HG02759 (cell line): ENCODE data around the gene NUMB.

Source experiments
- ATAC-seq: cut with Tn5 transposase; IDR thresholded peaks from one replicate; pipeline ENCODE4 v1.9.1; 2021; ENCODE audit warnings: mild to moderate bottlenecking, moderate library complexity; ENCODE audit not compliant: unreplicated experiment

The NUMB gene

GRCh38 chr14:73465823-73466532, 7.6 kb upstream of the NUMB start:
- no peak for ATAC-seq

GRCh38 chr14:73463411-73463810, 5.1 kb upstream of the NUMB start:
- ATAC-seq = no peak

- no peak for ATAC-seq
Measured at GRCh38 chr14:73462815-73463214, 4.5 kb upstream of the NUMB start.

GRCh38 chr14:73462048-73462715, 3.8 kb upstream of the NUMB start:
- no peak for ATAC-seq

GRCh38 chr14:73461478-73462047, 3.2 kb upstream of the NUMB start:
- ATAC-seq = no peak

GRCh38 chr14:73460691-73461127, 2.4 kb upstream of the NUMB start:
- ATAC-seq = no peak

- no peak for ATAC-seq
Measured at GRCh38 chr14:73459959-73460358, 1.6 kb upstream of the NUMB start.

- peak; percentile 1 for ATAC-seq
Measured at GRCh38 chr14:73457924-73458182, 493 bp downstream of the NUMB start.

- ATAC-seq = no peak
Measured at GRCh38 chr14:73457041-73457923, 1.1 kb downstream of the NUMB start.

GRCh38 chr14:73455294-73455693, 3.1 kb downstream of the NUMB start:
- no peak for ATAC-seq

- ATAC-seq = no peak
Measured at GRCh38 chr14:73452341-73453186, 5.8 kb downstream of the NUMB start.

GRCh38 chr14:73443758-73444157, 14.6 kb downstream of the NUMB start:
- ATAC-seq = no peak

GRCh38 chr14:73441286-73441685, 17.1 kb downstream of the NUMB start:
- no peak for ATAC-seq

GRCh38 chr14:73438993-73439392, 19.4 kb downstream of the NUMB start:
- no peak for ATAC-seq

- ATAC-seq = no peak
Measured at GRCh38 chr14:73437206-73437605, 21.1 kb downstream of the NUMB start.

GRCh38 chr14:73432124-73432523, 26.2 kb downstream of the NUMB start:
- ATAC-seq = no peak

- ATAC-seq = no peak
Measured at GRCh38 chr14:73428353-73428824, 30.0 kb downstream of the NUMB start.

GRCh38 chr14:73427516-73428264, 30.7 kb downstream of the NUMB start:
- ATAC-seq = no peak

- ATAC-seq = peak; percentile 34
Measured at GRCh38 chr14:73426877-73427276, 31.5 kb downstream of the NUMB start.

- ATAC-seq = no peak
Measured at GRCh38 chr14:73424453-73424852, 33.9 kb downstream of the NUMB start.
